HepG2 (cell line): Measurements from ENCODE around the gene ZNF23. TPM values are rescaled to one million over a fixed set of nuclear protein-coding genes. Genes with fewer than 3 reads are reported as not detected.

Experiments used
- ATAC-seq: fragments of 200-7000 bp; cut with Tn5 transposase; 3 replicates; pipeline ENCODE4 v1.9.1; 2020; ENCODE audit warnings: mild to moderate bottlenecking, moderate library complexity
- BruUV-seq: library from RNA; stranded (reverse); fragments of 400-500 nt; replicated peaks from 2 replicates; lab custom pipeline; 2021; lab: Mats Ljungman, UMichigan
- CTCF ChIA-PET: fragments of 300-600 bp; formaldehyde crosslinking; extraction: SDS; loops from one replicate; lab custom pipeline; 2021; ENCODE audit warnings: low total read pairs, inconsistent platforms, low intra/inter-chr PET ratio; lab: Yijun Ruan, JAX
- POLR2A ChIA-PET: fragments of 350-600 bp; sonication (Branson Sonifier 250); formaldehyde crosslinking; loops from one replicate; lab custom pipeline; 2020; ENCODE audit warnings: antibody characterized with exemption, inconsistent platforms; lab: Yijun Ruan, JAX
- DNase-seq: peaks from one replicate; pipeline ENCODE4 v3.0.0-alpha.2; 2015; ENCODE audit warnings: low spot score
- FAIRE-seq: peaks from 3 replicates; lab custom pipeline; 2011; peaks lifted over from hg19 to GRCh38; lab: Jason Lieb, UNC
- H2AFZ ChIP-seq: one replicate; pipeline ENCODE4 v1.6.1; 2011; ENCODE audit warnings: low read length, inconsistent platforms
- H3K27ac ChIP-seq: fragments of 300-600 bp; 3 replicates; pipeline ENCODE4 v1.8.0; 2011; ENCODE audit warnings: mixed run types, mild to moderate bottlenecking, mixed read lengths, low read length, inconsistent platforms; ENCODE audit not compliant: insufficient read depth; ENCODE audit errors: extremely low read length
- H3K27me3 ChIP-seq, 2 experiments: fragments of 200-600 bp in 1 of 2; 2 replicates in 1 of 2; 3 replicates in 1 of 2; pipeline versions ENCODE4 v1.6.0 to v1.8.0; 2011; ENCODE audit warnings: low read length in 2 of 2, mild to moderate bottlenecking in 2 of 2, moderate library complexity in 2 of 2, inconsistent platforms in 1 of 2; ENCODE audit not compliant: insufficient read depth in 2 of 2, control insufficient read depth in 1 of 2
- H3K36me3 ChIP-seq, 2 experiments: fragments of 200-600 bp in 1 of 2; replicated peaks in 1 of 2; 2 replicates in 1 of 2; 3 replicates in 1 of 2; pipeline versions ENCODE4 v1.5.1 to v1.8.0; 2011; ENCODE audit warnings: low read length in 2 of 2, inconsistent platforms in 1 of 2; ENCODE audit not compliant: insufficient read depth in 2 of 2, control insufficient read depth in 1 of 2
- H3K4me1 ChIP-seq: 2 replicates; pipeline ENCODE4 v1.5.1; 2012; ENCODE audit warnings: low read length, inconsistent platforms; ENCODE audit not compliant: insufficient read depth
- H3K4me2 ChIP-seq: 2 replicates; pipeline ENCODE4 v1.6.0; 2011; ENCODE audit warnings: low read depth, low read length, inconsistent platforms
- H3K4me3 ChIP-seq, 3 experiments: fragments of 200-600 bp in 1 of 3; sonication (generic), shearing (Covaris generic) in 1 of 3; replicated peaks in 1 of 3; 2 replicates each; pipeline ENCODE4 v1.5.1; 2011 to 2016; ENCODE audit warnings: low read length in 3 of 3, inconsistent platforms in 2 of 3, low read depth in 2 of 3, mild to moderate bottlenecking in 2 of 3, control low read depth in 1 of 3, mixed read lengths in 1 of 3; ENCODE audit not compliant: insufficient read depth in 1 of 3
- H3K79me2 ChIP-seq: one replicate; pipeline ENCODE4 v1.6.1; 2011; ENCODE audit warnings: low read length, inconsistent platforms; ENCODE audit not compliant: insufficient read depth
- H3K9ac ChIP-seq: 2 replicates; pipeline ENCODE4 v1.6.0; 2011; ENCODE audit warnings: mild to moderate bottlenecking, low read depth, low read length, inconsistent platforms; ENCODE audit not compliant: insufficient read depth
- H3K9me3 ChIP-seq: 2 replicates; pipeline ENCODE4 v1.5.1; 2012; ENCODE audit warnings: mild to moderate bottlenecking, low read length
- H4K20me1 ChIP-seq: 2 replicates; pipeline ENCODE4 v1.6.0; 2011; ENCODE audit warnings: inconsistent platforms, mild to moderate bottlenecking, low read length, moderate library complexity; ENCODE audit not compliant: insufficient read depth
- AKAP8 ChIP-seq: sonication (generic); formaldehyde crosslinking; IDR thresholded peaks from 2 replicates; pipeline ENCODE4 v1.5.1; 2020; ENCODE audit warnings: mild to moderate bottlenecking, missing genetic modification reagents
- ATM ChIP-seq: fragments of 450-650 bp; IDR thresholded peaks from 2 replicates; pipeline ENCODE4 v1.7.1; 2017; ENCODE audit warnings: mild to moderate bottlenecking, borderline replicate concordance
- DR1 ChIP-seq: sonication (generic); formaldehyde crosslinking; IDR thresholded peaks from 2 replicates; pipeline ENCODE4 v1.8.0; 2021; ENCODE audit warnings: mild to moderate bottlenecking, missing genetic modification reagents, inconsistent platforms
- MBNL3 ChIP-seq: fragments of 250-450 bp; sonication (Bioruptor Pico); conservative IDR thresholded peaks from 2 replicates; pipeline ENCODE4 v1.8.0; 2022; ENCODE audit warnings: mild to moderate bottlenecking, inconsistent platforms
- NKX3-1 ChIP-seq: sonication (generic); formaldehyde crosslinking; IDR thresholded peaks from 2 replicates; pipeline ENCODE4 v1.5.0; 2020; ENCODE audit warnings: missing genetic modification reagents
- PHB2 ChIP-seq: fragments of 450-650 bp; IDR thresholded peaks from 2 replicates; pipeline ENCODE4 v1.6.1; 2018; ENCODE audit not compliant: partially characterized antibody
- RBM39 ChIP-seq: fragments of 200-400 bp; formaldehyde crosslinking; IDR thresholded peaks from one replicate; pipeline ENCODE4 v1.6.1; 2018; ENCODE audit warnings: antibody characterized with exemption, mild to moderate bottlenecking, low read depth, low read length; ENCODE audit not compliant: poor library complexity, severe bottlenecking
- SMAD9 ChIP-seq: sonication (generic); formaldehyde crosslinking; IDR thresholded peaks from 2 replicates; pipeline ENCODE4 v1.5.1; 2020; ENCODE audit warnings: mild to moderate bottlenecking, missing genetic modification reagents
- ZNF205 ChIP-seq: IDR thresholded peaks from 2 replicates; pipeline ENCODE4 v1.6.1; 2018; ENCODE audit warnings: missing biosample characterization, missing genetic modification reagents
- ZNF282 ChIP-seq: fragments of 450-650 bp; IDR thresholded peaks from 2 replicates; pipeline ENCODE4 v1.6.1; 2018; ENCODE audit not compliant: partially characterized antibody
- ZNF430 ChIP-seq: sonication (generic); formaldehyde crosslinking; IDR thresholded peaks from 2 replicates; pipeline ENCODE4 v1.9.0; 2021; ENCODE audit warnings: mild to moderate bottlenecking, missing genetic modification reagents
- ZNF546 ChIP-seq: sonication (generic); formaldehyde crosslinking; conservative IDR thresholded peaks from 2 replicates; pipeline ENCODE4 v1.8.1; 2023; ENCODE audit warnings: mild to moderate bottlenecking, missing genetic modification reagents
- ZNF652 ChIP-seq: IDR thresholded peaks from 2 replicates; pipeline ENCODE4 v1.6.1; 2016; ENCODE audit warnings: low read depth, borderline replicate concordance
- ZNF761 ChIP-seq: sonication (generic); formaldehyde crosslinking; conservative IDR thresholded peaks from 2 replicates; pipeline ENCODE4 v1.4.0; 2020; ENCODE audit warnings: mild to moderate bottlenecking, missing genetic modification reagents
- ZSCAN25 ChIP-seq: sonication (generic); formaldehyde crosslinking; IDR thresholded peaks from 2 replicates; pipeline ENCODE4 v1.8.0; 2022; ENCODE audit warnings: mild to moderate bottlenecking, missing genetic modification reagents
- ZSCAN30 ChIP-seq: sonication (generic); formaldehyde crosslinking; IDR thresholded peaks from 2 replicates; pipeline ENCODE4 v1.5.0; 2020; ENCODE audit warnings: mild to moderate bottlenecking, missing genetic modification reagents
- WGBS: methylation state at CpG from one replicate; pipeline ENCODE4 v1.1.6; 2017; ENCODE audit warnings: low lambda C conversion rate; 5-methylcytosine and 5-hydroxymethylcytosine counted together
- in situ Hi-C: cut with HindIII; loops from 2 replicates; pipeline ENCODE4 v1.10.0; 2017; ENCODE audit warnings: low pct_unique_long_range_greater_than_20kb; ENCODE audit not compliant: extremely low pct_ligation_motif_present
- intact Hi-C: fragments of 100-400 bp; cut with micrococcal nuclease; formaldehyde crosslinking; loops from one replicate; pipeline ENCODE4 v1.10.0; 2022; ENCODE audit not compliant: unreplicated experiment
- polyA plus RNA-seq, 8 experiments: library from polyadenylated mRNA; depleted of rRNA in 3 of 8; stranded (reverse) in 7 of 8; unstranded in 1 of 8; fragments of >200 nt; fragmentation: Illumina TruSeq in 4 of 8; extraction: Trizol in 4 of 8; gene quantifications; 2 replicates each; pipeline versions ENCODE4 v1.2.1 to v1.2.3, GENCODE V29; 2011 to 2016; ENCODE audit warnings: low read depth in 4 of 8, missing spikeins in 1 of 8, mixed read lengths in 1 of 8; ENCODE audit not compliant: insufficient read depth in 1 of 8
- total RNA-seq, 5 experiments: library from RNA; depleted of rRNA; stranded (reverse); fragments of >200 nt; fragmentation: Illumina TruSeq; extraction: Trizol; gene quantifications; 2 replicates each; pipeline ENCODE4 v1.2.3, GENCODE V29; 2016; ENCODE audit warnings: low read depth in 1 of 5
- TF ChIP-seq, protein P1 (sequence below): sonication (generic); formaldehyde crosslinking; conservative IDR thresholded peaks from 2 replicates; pipeline ENCODE4 v1.8.0; 2022; ENCODE audit warnings: low read depth, missing genetic modification reagents
- TF ChIP-seq, protein P2 (sequence below): sonication (generic); formaldehyde crosslinking; IDR thresholded peaks from 2 replicates; pipeline ENCODE4 v1.5.0; 2020; ENCODE audit warnings: missing genetic modification reagents
- TF ChIP-seq, protein P3 (sequence below): sonication (generic); formaldehyde crosslinking; IDR thresholded peaks from 2 replicates; pipeline ENCODE4 v1.4.0; 2020; ENCODE audit warnings: missing genetic modification reagents, mild to moderate bottlenecking, borderline replicate concordance

Gene ZNF23
- total and polyA plus RNA-seq, 2 of the 13 experiments (the other 11 are each of a cell fraction or from before 2014, with no cell fraction given) = 8.6 to 12.2 TPM

DNA sequence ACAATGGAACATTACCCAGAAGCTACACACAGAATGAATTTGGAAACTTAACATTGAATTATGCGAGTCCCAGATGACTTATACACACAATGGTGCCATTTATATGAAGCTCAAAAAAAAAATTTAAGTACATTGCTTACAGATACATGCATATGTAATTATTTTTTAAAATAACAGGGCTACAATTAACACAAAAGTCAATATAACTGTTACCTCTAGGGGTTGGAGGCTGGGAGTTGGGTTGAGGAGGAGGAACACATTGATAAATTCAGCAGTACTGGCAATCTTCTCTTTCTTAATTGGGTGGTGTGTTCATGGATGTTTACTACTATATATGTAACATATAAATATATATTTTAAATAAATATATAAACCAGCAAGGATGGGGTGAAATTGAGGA, 1.1 kb downstream of the ZNF23 start:
- FAIRE-seq (no peak), ATAC-seq (no peak), DNase-seq (no peak)
- no TSS peak for BruUV-seq
- no peaks in the 10 kb centered on the region; a peak in 1 of 5 replicates for H3K27me3 ChIP-seq
- in situ Hi-C loops = no loop called here
- H3K4me1 ChIP-seq = peaks cover 25% of the 10 kb centered on the region
- TF ChIP-seq ZNF652 (CRISPR knock-in tag) = no peak
- TF ChIP-seq NKX3-1 (CRISPR knock-in tag) = no peak
- TF ChIP-seq SMAD9 (CRISPR knock-in tag) = no peak
- TF ChIP-seq ZSCAN25 (CRISPR knock-in tag) = no peak
- TF ChIP-seq RBM39 = no peak
- TF ChIP-seq ATM = no peak
- TF ChIP-seq, protein P1, sequence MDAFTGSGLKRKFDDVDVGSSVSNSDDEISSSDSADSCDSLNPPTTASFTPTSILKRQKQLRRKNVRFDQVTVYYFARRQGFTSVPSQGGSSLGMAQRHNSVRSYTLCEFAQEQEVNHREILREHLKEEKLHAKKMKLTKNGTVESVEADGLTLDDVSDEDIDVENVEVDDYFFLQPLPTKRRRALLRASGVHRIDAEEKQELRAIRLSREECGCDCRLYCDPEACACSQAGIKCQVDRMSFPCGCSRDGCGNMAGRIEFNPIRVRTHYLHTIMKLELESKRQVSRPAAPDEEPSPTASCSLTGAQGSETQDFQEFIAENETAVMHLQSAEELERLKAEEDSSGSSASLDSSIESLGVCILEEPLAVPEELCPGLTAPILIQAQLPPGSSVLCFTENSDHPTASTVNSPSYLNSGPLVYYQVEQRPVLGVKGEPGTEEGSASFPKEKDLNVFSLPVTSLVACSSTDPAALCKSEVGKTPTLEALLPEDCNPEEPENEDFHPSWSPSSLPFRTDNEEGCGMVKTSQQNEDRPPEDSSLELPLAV (CRISPR knock-in tag) = no peak
- no peak for TF ChIP-seq ZNF282
- TF ChIP-seq DR1 (CRISPR knock-in tag) = no peak
- TF ChIP-seq ZSCAN30 (CRISPR knock-in tag) = no peak
- TF ChIP-seq PHB2 = no peak
- no peak for TF ChIP-seq ZNF430 (CRISPR knock-in tag)
- no peak for TF ChIP-seq ZNF205 (CRISPR knock-in tag)
- no peak for TF ChIP-seq ZNF546 (CRISPR knock-in tag)
- no peak for TF ChIP-seq AKAP8 (CRISPR knock-in tag)
- TF ChIP-seq, protein P2, sequence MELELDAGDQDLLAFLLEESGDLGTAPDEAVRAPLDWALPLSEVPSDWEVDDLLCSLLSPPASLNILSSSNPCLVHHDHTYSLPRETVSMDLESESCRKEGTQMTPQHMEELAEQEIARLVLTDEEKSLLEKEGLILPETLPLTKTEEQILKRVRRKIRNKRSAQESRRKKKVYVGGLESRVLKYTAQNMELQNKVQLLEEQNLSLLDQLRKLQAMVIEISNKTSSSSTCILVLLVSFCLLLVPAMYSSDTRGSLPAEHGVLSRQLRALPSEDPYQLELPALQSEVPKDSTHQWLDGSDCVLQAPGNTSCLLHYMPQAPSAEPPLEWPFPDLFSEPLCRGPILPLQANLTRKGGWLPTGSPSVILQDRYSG (CRISPR knock-in tag) = no peak
- TF ChIP-seq ZNF761 (CRISPR knock-in tag) = no peak
- no peak for TF ChIP-seq MBNL3 (CRISPR knock-in tag)
- TF ChIP-seq, protein P3, sequence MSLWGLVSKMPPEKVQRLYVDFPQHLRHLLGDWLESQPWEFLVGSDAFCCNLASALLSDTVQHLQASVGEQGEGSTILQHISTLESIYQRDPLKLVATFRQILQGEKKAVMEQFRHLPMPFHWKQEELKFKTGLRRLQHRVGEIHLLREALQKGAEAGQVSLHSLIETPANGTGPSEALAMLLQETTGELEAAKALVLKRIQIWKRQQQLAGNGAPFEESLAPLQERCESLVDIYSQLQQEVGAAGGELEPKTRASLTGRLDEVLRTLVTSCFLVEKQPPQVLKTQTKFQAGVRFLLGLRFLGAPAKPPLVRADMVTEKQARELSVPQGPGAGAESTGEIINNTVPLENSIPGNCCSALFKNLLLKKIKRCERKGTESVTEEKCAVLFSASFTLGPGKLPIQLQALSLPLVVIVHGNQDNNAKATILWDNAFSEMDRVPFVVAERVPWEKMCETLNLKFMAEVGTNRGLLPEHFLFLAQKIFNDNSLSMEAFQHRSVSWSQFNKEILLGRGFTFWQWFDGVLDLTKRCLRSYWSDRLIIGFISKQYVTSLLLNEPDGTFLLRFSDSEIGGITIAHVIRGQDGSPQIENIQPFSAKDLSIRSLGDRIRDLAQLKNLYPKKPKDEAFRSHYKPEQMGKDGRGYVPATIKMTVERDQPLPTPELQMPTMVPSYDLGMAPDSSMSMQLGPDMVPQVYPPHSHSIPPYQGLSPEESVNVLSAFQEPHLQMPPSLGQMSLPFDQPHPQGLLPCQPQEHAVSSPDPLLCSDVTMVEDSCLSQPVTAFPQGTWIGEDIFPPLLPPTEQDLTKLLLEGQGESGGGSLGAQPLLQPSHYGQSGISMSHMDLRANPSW = no peak
- ChIA-PET POLR2A (interaction anchor here (1.6 kb wide), 1 partner anchor 150 kb away, joined by 12 read pairs; no protein-coding TSS in a partner anchor), CTCF (no interaction called here)
- peak overlapping the region; percentile 64 for H3K27ac ChIP-seq
- WGBS = 97% methylated on average over 1 of the region's 1 CpG
- H4K20me1 ChIP-seq = no peaks in the 10 kb centered on the region
- peak overlapping the region; percentile 73 to 90 (median 89) for H3K4me3 ChIP-seq
- no peaks in the 10 kb centered on the region for H3K9me3 ChIP-seq
- peaks cover 21% of the 10 kb centered on the region for H3K79me2 ChIP-seq
- intact Hi-C loops = loop anchor here (5.0 kb wide), 1 partner anchor 36 kb away; no protein-coding TSS in a partner anchor
- peak overlapping the region; percentile 86 for H3K4me2 ChIP-seq
- peak overlapping the region; percentile 86 for H3K9ac ChIP-seq
- peaks cover 0 to 4% of the 10 kb centered on the region in 2 experiments; a peak in 2 of 5 replicates for H3K36me3 ChIP-seq
- H2AFZ ChIP-seq = no peak overlapping the region
